Psoas muscle (tissue), 8 donors: ENCODE data around the gene CD40. TPM values are rescaled to one million over a fixed set of nuclear protein-coding genes. Genes with fewer than 3 reads are reported as not detected.

ENCODE experiments used
- ATAC-seq, 4 donors: fragments of 200-7000 bp; cut with Tn5 transposase; one replicate each; pipeline ENCODE4 v1.9.1; 2020; ENCODE audit warnings: moderate library complexity in 3 of 4, mild to moderate bottlenecking in 2 of 4
- DNase-seq, 2 donors: peaks; one replicate each; pipeline ENCODE4 v3.0.0-alpha.2; 2020
- H3K27ac ChIP-seq: fragments of 200-600 bp; one replicate; pipeline ENCODE4 v1.8.0; 2022
- H3K27me3 ChIP-seq, 3 donors: fragments of 200-600 bp in 1 of 3; one replicate each; pipeline versions ENCODE4 v1.6.1 to v1.8.0; 2013 to 2022; ENCODE audit warnings: low read length in 2 of 3, mild to moderate bottlenecking in 2 of 3, moderate library complexity in 1 of 3; ENCODE audit not compliant: insufficient read depth in 3 of 3
- H3K36me3 ChIP-seq, 2 donors: fragments of 200-600 bp in 1 of 2; one replicate each; pipeline versions ENCODE4 v1.6.1 to v1.8.0; 2013 to 2022; ENCODE audit warnings: low read depth in 1 of 2, mild to moderate bottlenecking in 1 of 2, moderate library complexity in 1 of 2; ENCODE audit not compliant: insufficient read depth in 1 of 2
- H3K4me1 ChIP-seq: fragments of 200-600 bp; one replicate; pipeline ENCODE4 v1.8.0; 2022
- H3K4me3 ChIP-seq: fragments of 200-600 bp; one replicate; pipeline ENCODE4 v1.8.0; 2022; ENCODE audit warnings: mild to moderate bottlenecking
- H3K9me3 ChIP-seq: fragments of 200-600 bp; one replicate; pipeline ENCODE4 v1.8.0; 2022
- CTCF ChIP-seq: fragments of 200-600 bp; IDR thresholded peaks from one replicate; pipeline ENCODE4 v1.8.0; 2022; ENCODE audit warnings: antibody characterized with exemption
- WGBS, 3 donors: extraction: QIAGEN DNeasy Blood & Tissue Kit; methylation state at CpG; one replicate each; pipeline versions ENCODE4 v1.1.6 to v1.1.7; 2013; 5-methylcytosine and 5-hydroxymethylcytosine counted together
- intact Hi-C, 2 donors: fragments of 100-400 bp; cut with DNase I; formaldehyde crosslinking; loops; one replicate each; pipeline versions ENCODE4 v1.11.0 to v1.14.2; 2022
- polyA plus RNA-seq, 3 donors: library from polyadenylated mRNA; stranded (reverse); fragments of 200-250 nt; gene quantifications; one replicate each; pipeline ENCODE4 v1.2.3, GENCODE V29; 2013
- total RNA-seq, 4 donors: library from RNA; stranded (reverse); fragmentation: NEBNext Ultra II Directional in 2 of 4; extraction: Animal tissue kit (Norgen Biotek cat#: 25700) in 2 of 4; gene quantifications; one replicate each; pipeline versions ENCODE4 v1.2.1 to v1.2.4, GENCODE V29; 2021 to 2023
- donor health status: healthy with polysubstance abuse.
- donor health status: DM: no; HTN: no; CAD: no; lungs with moderate emphysema.
- donor health status: Bipolar disorder and iron deficiency.
- donor health status: healthy.
- donor health status: DM: yes; HTN: yes; CAD: no.
- donor health status: DM: no; HTN: no; CAD: no.
- donor health status: DM: no; HTN: no; CAD: no.
- donor health status: DM: yes; HTN: yes; CAD: no.

Gene CD40
- total and polyA plus RNA-seq, 7 donors = 5.0 to 13.8 (median 7.7) TPM

DNA sequence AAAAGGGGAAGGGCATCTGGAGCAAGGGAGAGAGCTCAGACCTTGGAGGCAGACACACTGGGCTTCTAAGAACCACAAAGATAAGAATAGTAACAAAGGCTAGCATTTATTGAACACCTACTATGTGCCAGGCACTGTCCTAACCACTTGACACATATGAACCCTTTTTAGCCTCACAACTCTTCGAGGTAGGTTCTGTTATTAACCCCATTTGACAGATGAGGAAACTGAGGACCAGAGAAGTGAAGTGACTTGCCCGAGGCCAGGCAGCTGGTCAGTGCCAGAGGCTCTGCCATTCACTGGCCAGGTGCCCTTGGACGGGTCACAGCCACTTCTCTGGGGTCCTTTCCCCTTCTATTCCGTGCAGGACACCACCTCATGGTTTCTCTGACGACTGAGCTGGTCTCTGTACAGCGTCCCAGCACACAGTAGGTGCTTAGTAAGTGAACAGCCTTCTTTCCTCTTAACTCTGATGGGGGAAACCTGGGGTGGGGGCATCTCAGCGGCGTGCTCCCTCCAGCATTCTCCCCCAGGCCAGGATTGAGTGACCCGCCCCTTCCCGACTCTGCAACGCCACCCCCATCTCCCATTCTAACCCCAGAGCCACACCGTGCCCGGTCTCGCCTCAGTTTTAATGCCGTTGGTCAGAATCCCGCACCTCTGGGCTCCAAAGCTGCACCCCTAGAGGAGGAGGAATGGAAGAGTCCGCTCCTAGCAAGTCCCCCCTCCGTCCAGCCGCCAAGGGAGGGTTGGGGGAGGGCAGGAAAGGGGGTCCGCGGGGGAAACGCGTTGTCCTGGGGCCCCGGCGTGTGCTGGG, 55.7 kb downstream of the CD40 start:
- ATAC-seq (peak in 1 of 4 donors; percentile 7), DNase-seq (no peak)
- WGBS, 3 donors = 21 to 25% (median 21%) methylated on average over 20 to 25 of the region's 25 CpGs
- Histone ChIP-seq H3K9me3 (no peaks in the 10 kb centered on the region), H3K36me3 (no peaks in the 10 kb centered on the region), H3K27me3 (peaks cover 4 to 53% (median 13%) of the 10 kb centered on the region in 3 donors), H3K4me1 (no peaks in the 10 kb centered on the region), H3K4me3 (no peak overlapping the region), H3K27ac (no peak overlapping the region)
- intact Hi-C loops = loop anchor here in 1 of 2 donors (2.0 kb wide), 2 partner anchors 41 to 151 kb away; no protein-coding TSS in a partner anchor
- no peak for TF ChIP-seq CTCF

DNA sequence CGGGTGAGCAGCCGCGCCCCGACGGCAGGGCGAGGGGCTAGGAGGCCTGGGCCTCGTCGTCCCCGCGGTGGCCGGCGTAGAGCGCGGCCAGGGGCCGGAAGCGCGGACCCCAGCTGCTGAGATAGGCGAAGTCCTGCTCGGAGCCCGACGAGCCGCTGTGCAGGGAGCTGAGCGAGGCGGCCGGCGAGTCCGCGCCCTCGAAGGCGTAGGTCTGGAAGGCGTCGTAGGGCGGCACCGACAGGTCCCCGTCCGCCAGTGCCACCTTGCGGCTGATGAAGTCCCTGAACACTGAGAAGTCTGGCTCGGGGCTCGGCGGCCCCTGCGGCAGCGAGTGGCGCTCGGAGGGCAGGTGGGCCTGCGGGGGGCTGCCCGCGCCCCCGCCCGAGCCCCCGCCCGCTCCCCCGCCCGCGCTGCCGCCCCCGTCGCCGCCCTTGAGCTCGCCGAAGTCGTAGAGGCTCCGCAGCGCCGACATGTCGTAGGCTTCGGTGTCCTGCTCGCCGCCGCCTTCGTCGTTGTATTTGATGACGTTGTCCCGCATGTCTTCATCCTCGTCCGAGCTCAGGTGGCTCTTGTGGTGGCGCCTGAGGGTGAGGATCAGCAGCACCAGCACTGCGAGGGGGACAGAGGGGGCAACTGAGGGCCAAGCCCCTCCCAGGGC, 56.5 kb downstream of the CD40 start:
- 2 to 5% (median 4%) methylated on average over 32 to 77 of the region's 77 CpGs for WGBS, 3 donors
- intact Hi-C loops = loop anchor here in 1 of 2 donors (2.0 kb wide), 1 partner anchor 152 kb away; no protein-coding TSS in a partner anchor
- DNase-seq (peak; percentile 76 to 84), ATAC-seq (peak; percentile 70 to 88 (median 82))
- Histone ChIP-seq H3K27me3 (peaks cover 4 to 53% (median 14%) of the 10 kb centered on the region in 3 donors), H3K4me1 (no peaks in the 10 kb centered on the region), H3K9me3 (no peaks in the 10 kb centered on the region), H3K36me3 (no peaks in the 10 kb centered on the region), H3K4me3 (no peak overlapping the region), H3K27ac (no peak overlapping the region)
- TF ChIP-seq CTCF = peak; percentile 72

DNA sequence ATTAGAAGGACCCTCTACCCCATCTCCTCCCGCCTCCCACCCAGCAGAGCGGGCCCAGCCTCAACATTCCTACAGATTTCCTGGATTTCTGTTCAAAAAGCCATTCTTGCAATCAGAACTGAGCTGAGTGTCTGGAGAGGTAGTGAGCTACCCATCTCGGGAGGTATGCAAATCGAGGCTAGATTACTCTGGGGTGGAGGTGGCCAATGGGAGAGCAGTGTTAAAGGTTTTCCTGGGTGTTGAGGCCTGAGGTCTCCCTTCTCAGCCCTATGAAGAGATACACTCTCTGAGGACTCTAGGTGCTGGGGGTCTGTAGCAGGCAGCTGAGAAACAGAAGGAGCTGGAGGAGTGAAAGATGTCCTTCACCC, 57.0 kb downstream of the CD40 start:
- Histone ChIP-seq H3K4me3 (no peak overlapping the region), H3K27ac (no peak overlapping the region), H3K36me3 (no peaks in the 10 kb centered on the region), H3K9me3 (no peaks in the 10 kb centered on the region), H3K27me3 (peaks cover 4 to 53% (median 14%) of the 10 kb centered on the region in 3 donors), H3K4me1 (no peaks in the 10 kb centered on the region)
- no peak for TF ChIP-seq CTCF
- no peak for ATAC-seq
- intact Hi-C loops = loop anchor here in 1 of 2 donors (2.0 kb wide), 1 partner anchor 152 kb away; no protein-coding TSS in a partner anchor
- no peak for DNase-seq
- WGBS, 3 donors = 88 to 94% (median 90%) methylated on average over 4 of the region's 4 CpGs

- intact Hi-C loops = no loop called here
- no peak for DNase-seq
- TF ChIP-seq CTCF = no peak
Measured at GRCh38 chr20:46176739-46177378, 58.7 kb downstream of the CD40 start.

More at GRCh38 chr20:46176739-46177378, 58.7 kb downstream of the CD40 start:
- 74 to 80% (median 76%) methylated on average over 13 of the region's 13 CpGs for WGBS, 3 donors
- Histone ChIP-seq H3K27ac (no peak overlapping the region), H3K9me3 (no peaks in the 10 kb centered on the region), H3K36me3 (no peaks in the 10 kb centered on the region), H3K4me1 (no peaks in the 10 kb centered on the region), H3K27me3 (peaks cover 4 to 56% (median 12%) of the 10 kb centered on the region in 3 donors), H3K4me3 (no peak overlapping the region)
- no peak for ATAC-seq
